H1 (cell line): Measurements from ENCODE around the gene SNAPC1. TPM values are rescaled to one million over a fixed set of nuclear protein-coding genes. Genes with fewer than 3 reads are reported as not detected.

Experiments
- CTCF ChIA-PET: fragments of 300-600 bp; sonication (Branson Sonifier 250); formaldehyde crosslinking; loops from one replicate; lab custom pipeline; 2021; ENCODE audit not compliant: partially characterized antibody; lab: Charles Lee
- POLR2A ChIA-PET: fragments of 300-600 bp; sonication (Branson Sonifier 250); formaldehyde crosslinking; loops from one replicate; lab custom pipeline; 2021; ENCODE audit warnings: inconsistent platforms; ENCODE audit not compliant: partially characterized antibody; lab: Charles Lee
- DNase-seq, 2 experiments: peaks; one replicate each; pipeline versions ENCODE4 v3.0.0 to v3.0.0-alpha.2; 2010 to 2022; ENCODE audit warnings: low spot score in 2 of 2, low read depth in 1 of 2, mixed read lengths in 1 of 2
- FAIRE-seq: peaks from 2 replicates; lab custom pipeline; 2011; peaks lifted over from hg19 to GRCh38; lab: Jason Lieb, UNC
- H2AFZ ChIP-seq: 2 replicates; pipeline ENCODE4 v1.8.1; 2012; ENCODE audit warnings: low read length, inconsistent platforms
- H2AK5ac ChIP-seq: 2 replicates; pipeline ENCODE4 v1.6.1; 2013; ENCODE audit warnings: low read depth, low read length
- H2BK120ac ChIP-seq: replicated peaks from 2 replicates; pipeline ENCODE3; 2013; ENCODE audit warnings: low read depth, low read length, inconsistent platforms
- H2BK12ac ChIP-seq: 2 replicates; pipeline ENCODE4 v1.6.1; 2013; ENCODE audit warnings: low read depth, low read length
- H2BK15ac ChIP-seq: 2 replicates; pipeline ENCODE4 v1.6.1; 2013; ENCODE audit warnings: low read length
- H2BK20ac ChIP-seq: 2 replicates; pipeline ENCODE4 v1.6.1; 2013; ENCODE audit warnings: low read length
- H2BK5ac ChIP-seq: 2 replicates; pipeline ENCODE4 v1.6.1; 2013; ENCODE audit warnings: low read depth, low read length
- H3K14ac ChIP-seq: 2 replicates; pipeline ENCODE4 v1.6.1; 2013; ENCODE audit warnings: inconsistent platforms; ENCODE audit not compliant: insufficient read length
- H3K18ac ChIP-seq: 2 replicates; pipeline ENCODE4 v1.6.1; 2013; ENCODE audit warnings: low read length; ENCODE audit errors: extremely low read depth
- H3K23ac ChIP-seq: 2 replicates; pipeline ENCODE4 v1.6.1; 2013; ENCODE audit warnings: inconsistent platforms; ENCODE audit not compliant: insufficient read length
- H3K23me2 ChIP-seq: 2 replicates; pipeline ENCODE4 v1.6.1; 2013; ENCODE audit warnings: low read depth, low read length
- H3K27ac ChIP-seq: 2 replicates; pipeline ENCODE4 v1.6.1; 2011; ENCODE audit warnings: low read depth, low read length, inconsistent platforms
- H3K27me3 ChIP-seq, 4 experiments: replicated peaks in 1 of 4; 1 replicate in 1 of 4; 2 replicates in 3 of 4; pipeline versions ENCODE4 v1.6.1 to v1.8.1; 2011 to 2013; ENCODE audit warnings: low read length in 3 of 4, mild to moderate bottlenecking in 3 of 4, inconsistent platforms in 2 of 4, mixed read lengths in 2 of 4, moderate library complexity in 1 of 4; ENCODE audit not compliant: control insufficient read depth in 3 of 4, insufficient read depth in 3 of 4; ENCODE audit errors: extremely low read depth in 1 of 4
- H3K36me3 ChIP-seq, 4 experiments: 2 replicates each; pipeline versions ENCODE4 v1.6.1 to v1.8.1; 2011 to 2013; ENCODE audit warnings: mild to moderate bottlenecking in 4 of 4, low read length in 3 of 4, moderate library complexity in 2 of 4, control low read depth in 1 of 4, inconsistent platforms in 1 of 4; ENCODE audit not compliant: insufficient read depth in 4 of 4, control insufficient read depth in 2 of 4
- H3K4ac ChIP-seq: replicated peaks from 2 replicates; pipeline ENCODE3; 2013; ENCODE audit warnings: low read length, low read depth, mixed read lengths, inconsistent platforms; ENCODE audit not compliant: insufficient read length
- H3K4me1 ChIP-seq, 4 experiments: replicated peaks in 1 of 4; 1 replicate in 1 of 4; 2 replicates in 3 of 4; pipeline versions ENCODE4 v1.6.1 to v1.8.1; 2011 to 2013; ENCODE audit warnings: low read length in 3 of 4, inconsistent platforms in 2 of 4, mixed read lengths in 1 of 4; ENCODE audit not compliant: insufficient read depth in 4 of 4, control insufficient read depth in 3 of 4
- H3K4me2 ChIP-seq, 2 experiments: 2 replicates each; pipeline versions ENCODE4 v1.6.1 to v1.8.1; 2011 to 2013; ENCODE audit warnings: low read depth in 2 of 2, low read length in 2 of 2, control low read depth in 1 of 2, inconsistent platforms in 1 of 2, mild to moderate bottlenecking in 1 of 2; ENCODE audit not compliant: insufficient read depth in 1 of 2
- H3K4me3 ChIP-seq, 4 experiments: fragments of 200-600, 300-600 bp in 1 of 4; sonication (generic), shearing (Covaris generic), sonication (Bioruptor Twin) in 1 of 4; 2 replicates each; pipeline versions ENCODE4 v1.5.1 to v1.8.1; 2011 to 2016; ENCODE audit warnings: low read length in 4 of 4, low read depth in 3 of 4, control low read depth in 2 of 4, inconsistent platforms in 2 of 4, mild to moderate bottlenecking in 2 of 4, mixed read lengths in 1 of 4, moderate library complexity in 1 of 4; ENCODE audit not compliant: insufficient read depth in 2 of 4; ENCODE audit errors: extremely low read depth in 1 of 4
- H3K56ac ChIP-seq: replicated peaks from 2 replicates; pipeline ENCODE3; 2013; ENCODE audit warnings: low read depth, mild to moderate bottlenecking, mixed read lengths, low read length, inconsistent platforms; ENCODE audit not compliant: insufficient read length
- H3K79me1 ChIP-seq: 2 replicates; pipeline ENCODE4 v1.6.1; 2013; ENCODE audit warnings: low read depth, low read length, control low read depth
- H3K79me2 ChIP-seq, 2 experiments: 2 replicates each; pipeline versions ENCODE4 v1.6.1 to v1.8.1; 2012 to 2013; ENCODE audit warnings: low read length in 2 of 2, mild to moderate bottlenecking in 2 of 2, inconsistent platforms in 1 of 2; ENCODE audit not compliant: insufficient read depth in 2 of 2, control insufficient read depth in 1 of 2
- H3K9ac ChIP-seq, 4 experiments: replicated peaks in 1 of 4; 1 replicate in 1 of 4; 2 replicates in 3 of 4; pipeline versions ENCODE4 v1.6.1 to v1.8.1; 2011 to 2013; ENCODE audit warnings: low read depth in 3 of 4, low read length in 3 of 4, control low read depth in 2 of 4, mild to moderate bottlenecking in 2 of 4, moderate library complexity in 2 of 4, inconsistent platforms in 1 of 4; ENCODE audit errors: extremely low read depth in 1 of 4
- H3K9me3 ChIP-seq, 2 experiments: 2 replicates each; pipeline versions ENCODE4 v1.6.1 to v1.8.1; 2012 to 2013; ENCODE audit warnings: mild to moderate bottlenecking in 2 of 2, moderate library complexity in 2 of 2, control low read depth in 1 of 2, inconsistent platforms in 1 of 2, low read depth in 1 of 2, low read length in 1 of 2, mixed read lengths in 1 of 2; ENCODE audit not compliant: insufficient read depth in 2 of 2
- H4K20me1 ChIP-seq, 2 experiments: replicated peaks in 1 of 2; 2 replicates each; pipeline versions ENCODE3 to v1.8.1; 2011 to 2013; ENCODE audit warnings: inconsistent platforms in 2 of 2, low read length in 2 of 2, mild to moderate bottlenecking in 1 of 2; ENCODE audit not compliant: insufficient read depth in 2 of 2, control insufficient read depth in 1 of 2
- H4K5ac ChIP-seq: 2 replicates; pipeline ENCODE4 v1.6.1; 2013; ENCODE audit warnings: low read length, low read depth, mixed read lengths, inconsistent platforms; ENCODE audit not compliant: insufficient read length
- H4K8ac ChIP-seq: 2 replicates; pipeline ENCODE4 v1.8.0; 2013; ENCODE audit warnings: mild to moderate bottlenecking, moderate library complexity, low read length, inconsistent platforms; ENCODE audit not compliant: insufficient read depth; ENCODE audit errors: extremely low read depth
- H4K91ac ChIP-seq: replicated peaks from 2 replicates; pipeline ENCODE3; 2013; ENCODE audit warnings: low read length, mixed read lengths, inconsistent platforms; ENCODE audit not compliant: insufficient read length
- CTCF ChIP-seq, 3 experiments: IDR thresholded peaks; 1 replicate in 2 of 3; 2 replicates in 1 of 3; pipeline versions ENCODE4 v1.5.1 to v1.6.1; 2011; ENCODE audit warnings: low read length in 3 of 3, mild to moderate bottlenecking in 3 of 3, inconsistent platforms in 2 of 3, low read depth in 1 of 3, moderate library complexity in 1 of 3; ENCODE audit not compliant: insufficient read depth in 1 of 3; ENCODE audit errors: control extremely low read depth in 1 of 3
- RAD21 ChIP-seq, 2 experiments: IDR thresholded peaks in 1 of 2; conservative IDR thresholded peaks in 1 of 2; 2 replicates each; pipeline ENCODE4 v1.6.1; 2011; ENCODE audit warnings: low read depth in 2 of 2, low read length in 2 of 2, improper control_type of control experiment in 1 of 2, inconsistent platforms in 1 of 2, mild to moderate bottlenecking in 1 of 2, moderate library complexity in 1 of 2
- ZNF274 ChIP-seq: IDR thresholded peaks from 2 replicates; pipeline ENCODE4 v1.7.0; 2012; ENCODE audit warnings: low read length, borderline replicate concordance; ENCODE audit errors: extremely low read depth
- polyA plus RNA-seq, 7 experiments: library from polyadenylated mRNA; depleted of rRNA in 3 of 7; stranded (reverse) in 5 of 7; unstranded in 2 of 7; fragments of >200 nt in 5 of 7; fragments of 200-250 nt in 2 of 7; gene quantifications; 1 replicate in 5 of 7; 2 replicates in 1 of 7; 4 replicates in 1 of 7; pipeline versions ENCODE4 v1.2.1 to v1.2.3, GENCODE V29; 2011 to 2013; ENCODE audit warnings: missing spikeins in 2 of 7, mixed read lengths in 2 of 7
- total RNA-seq: library from RNA; stranded (reverse); fragmentation: NEBNext Ultra II Directional; extraction: Animal tissue kit (Norgen Biotek cat#: 25700); gene quantifications from 2 replicates; pipeline ENCODE4 v1.2.1, GENCODE V29; 2021
- TF ChIP-seq, protein P1 (sequence below): IDR thresholded peaks from 2 replicates; pipeline ENCODE4 v1.6.1; 2011; ENCODE audit warnings: low read depth, mild to moderate bottlenecking, low read length; ENCODE audit not compliant: insufficient read depth

SNAPC1 gene
- total and polyA plus RNA-seq, 2 of the 8 experiments (the other 6 are each of a cell fraction or from before 2014, with no cell fraction given) = 5.8 to 11.1 TPM

DNA sequence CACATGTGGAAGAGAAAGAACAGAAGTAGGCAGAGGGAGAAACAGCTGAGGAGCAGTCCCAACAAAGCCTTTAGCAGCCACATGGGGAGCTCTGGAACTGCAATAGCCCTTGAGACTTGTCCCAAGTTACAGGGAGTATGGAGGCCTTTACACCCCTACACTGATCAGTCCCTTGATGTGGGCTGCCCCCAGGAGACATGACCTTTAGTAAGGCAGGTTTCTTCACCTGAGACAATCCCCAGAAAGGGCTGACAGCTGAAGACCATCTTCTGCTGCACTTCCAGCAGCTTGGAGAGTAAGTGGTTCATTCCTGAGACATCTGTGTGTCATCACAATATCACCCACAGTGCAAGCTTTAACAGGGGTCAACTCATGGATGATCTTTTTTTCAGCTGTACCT, 8.6 kb upstream of the SNAPC1 start:
- Histone ChIP-seq H4K5ac (no peak overlapping the region), H3K27me3 (no peaks in the 10 kb centered on the region), H2AK5ac (peak overlapping the region; percentile 11; the same call in 1 of the 2 replicates), H4K91ac (no peak overlapping the region), H3K4ac (no peak overlapping the region), H2BK15ac (no peak overlapping the region), H3K4me1 (peaks cover 0 to 5% (median 4%) of the 10 kb centered on the region in 4 experiments; a peak in 2 of 7 replicates), H2BK12ac (peak overlapping the region; percentile 63; the same call in 1 of the 2 replicates), H3K9me3 (no peaks in the 10 kb centered on the region), H3K23me2 (no peaks in the 10 kb centered on the region; the same call in 1 of the 2 replicates), H4K8ac (no peak overlapping the region), H3K9ac (no peak overlapping the region), H3K14ac (no peak overlapping the region), H2AFZ (no peak overlapping the region), H3K4me2 (no peak overlapping the region), H3K27ac (no peak overlapping the region), H3K56ac (no peak overlapping the region), H4K20me1 (no peaks in the 10 kb centered on the region), H2BK5ac (peak overlapping the region; percentile 6; the same call in 1 of the 2 replicates), H3K4me3 (no peak overlapping the region), H3K79me2 (no peaks in the 10 kb centered on the region), H2BK120ac (peak overlapping the region; percentile 66), H3K18ac (no peak overlapping the region; the same call in 1 of the 2 replicates), H3K36me3 (no peaks in the 10 kb centered on the region; a peak in 1 of 8 replicates), H2BK20ac (no peak overlapping the region; the same call in 1 of the 2 replicates), H3K23ac (no peak overlapping the region), H3K79me1 (no peaks in the 10 kb centered on the region)
- FAIRE-seq (peak; percentile 79), DNase-seq (no peak)
- ChIA-PET POLR2A (interaction anchor here (6.7 kb wide), 1 partner anchor 9 kb away, joined by 67 read pairs; the partner anchor contains the start of gene SNAPC1), CTCF (interaction anchor here (0.5 to 3.5 kb wide), 11 partner anchors 9 to 1617 kb away, joined by 3 to 25 read pairs (median 4); partner anchors contain the start of gene SNAPC1)
- TF ChIP-seq CTCF (IDR thresholded peaks at IDR 0.05; ENCODE audit: control extremely low read depth in 1 of 3, insufficient read depth in 1 of 3, low read depth in 1 of 3, low read length in 3 of 3) = peak in 2 of 3 experiments; percentile 20 to 38; a peak in 2 of 4 replicates
- TF ChIP-seq ZNF274 = no peak
- TF ChIP-seq RAD21 (IDR thresholded peaks at IDR 0.05 in 1 of 2, conservative IDR thresholded peaks at IDR 0.05 in 1 of 2; ENCODE audit: low read depth in 2 of 2, low read length in 2 of 2) = peak; percentile 36 to 44; a peak in 3 of 4 replicates
- TF ChIP-seq, protein P1, sequence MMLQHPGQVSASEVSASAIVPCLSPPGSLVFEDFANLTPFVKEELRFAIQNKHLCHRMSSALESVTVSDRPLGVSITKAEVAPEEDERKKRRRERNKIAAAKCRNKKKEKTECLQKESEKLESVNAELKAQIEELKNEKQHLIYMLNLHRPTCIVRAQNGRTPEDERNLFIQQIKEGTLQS = no peak
